IMR-90 (cell line): ENCODE measurements around the gene PRSS8. TPM values are rescaled to one million over a fixed set of nuclear protein-coding genes. Genes with fewer than 3 reads are reported as not detected.
A peak's percentile ranks its signal among the peaks of the same experiment; 100 is the strongest.

Experiments used
- ATAC-seq: fragments of 200-7000 bp; cut with Tn5 transposase; 2 replicates; pipeline ENCODE4 v1.9.1; 2020; ENCODE audit warnings: low read depth, mild to moderate bottlenecking, moderate library complexity
- BruUV-seq: library from RNA; stranded (reverse); fragments of 400-500 nt; replicated peaks from 2 replicates; lab custom pipeline; 2021; lab: Mats Ljungman, UMichigan
- CTCF ChIA-PET: fragments of 300-600 bp; formaldehyde crosslinking; extraction: SDS; loops from one replicate; lab custom pipeline; 2021; ENCODE audit warnings: antibody characterized with exemption; lab: Yijun Ruan, JAX
- POLR2A ChIA-PET: fragments of 300-600 bp; sonication (Branson Sonifier 250); formaldehyde crosslinking; loops from one replicate; lab custom pipeline; 2022; ENCODE audit warnings: antibody characterized with exemption; ENCODE audit not compliant: unreplicated experiment; lab: Charles Lee
- DNase-seq: peaks from one replicate; pipeline ENCODE4 v3.0.0; 2013
- H2AFZ ChIP-seq: replicated peaks from 2 replicates; pipeline ENCODE3; 2013; ENCODE audit warnings: low read length, mild to moderate bottlenecking; ENCODE audit not compliant: poor library complexity
- H2AK5ac ChIP-seq: 2 replicates; pipeline ENCODE4 v1.6.1; 2013; ENCODE audit warnings: low read depth, low read length, inconsistent platforms
- H2AK9ac ChIP-seq: replicated peaks from 2 replicates; pipeline ENCODE3; 2013; ENCODE audit warnings: mild to moderate bottlenecking, low read depth, low read length, moderate library complexity; ENCODE audit not compliant: poor library complexity
- H2BK120ac ChIP-seq: 2 replicates; pipeline ENCODE4 v1.6.1; 2013; ENCODE audit warnings: low read depth, low read length, inconsistent platforms
- H2BK15ac ChIP-seq: 3 replicates; pipeline ENCODE4 v1.6.1; 2013; ENCODE audit warnings: low read depth, low read length, inconsistent platforms
- H2BK20ac ChIP-seq: 2 replicates; pipeline ENCODE4 v1.6.1; 2013; ENCODE audit warnings: low read depth, mild to moderate bottlenecking, inconsistent platforms, low read length, moderate library complexity
- H2BK5ac ChIP-seq: 2 replicates; pipeline ENCODE4 v1.6.1; 2013; ENCODE audit warnings: mild to moderate bottlenecking, low read depth, low read length, inconsistent platforms; ENCODE audit not compliant: poor library complexity, severe bottlenecking
- H3K14ac ChIP-seq: replicated peaks from 2 replicates; pipeline ENCODE4 v1.6.1; 2013; ENCODE audit warnings: low read depth, low read length, inconsistent platforms
- H3K18ac ChIP-seq: 2 replicates; pipeline ENCODE4 v1.6.1; 2013; ENCODE audit warnings: low read depth, low read length, control low read depth
- H3K23ac ChIP-seq: 2 replicates; pipeline ENCODE4 v1.6.1; 2013; ENCODE audit warnings: low read depth, low read length, inconsistent platforms
- H3K27ac ChIP-seq: 2 replicates; pipeline ENCODE4 v1.5.1; 2013; ENCODE audit warnings: mild to moderate bottlenecking, control low read depth, low read length; ENCODE audit not compliant: insufficient read depth
- H3K27me3 ChIP-seq: 2 replicates; pipeline ENCODE4 v1.6.1; 2013; ENCODE audit warnings: low read length; ENCODE audit not compliant: control insufficient read depth, insufficient read depth
- H3K36me3 ChIP-seq: 2 replicates; pipeline ENCODE4 v1.6.1; 2013; ENCODE audit warnings: low read length, mixed read lengths; ENCODE audit not compliant: control insufficient read depth, insufficient read depth
- H3K4ac ChIP-seq: 2 replicates; pipeline ENCODE4 v1.6.1; 2013; ENCODE audit warnings: low read depth, low read length, inconsistent platforms
- H3K4me1 ChIP-seq: 2 replicates; pipeline ENCODE4 v1.6.1; 2013; ENCODE audit warnings: low read length, mixed read lengths; ENCODE audit not compliant: control insufficient read depth, insufficient read depth
- H3K4me2 ChIP-seq: 2 replicates; pipeline ENCODE4 v1.6.1; 2013; ENCODE audit warnings: low read depth, mild to moderate bottlenecking, control low read depth, low read length, moderate library complexity
- H3K4me3 ChIP-seq: 2 replicates; pipeline ENCODE4 v1.5.1; 2013; ENCODE audit warnings: low read depth, mild to moderate bottlenecking, control low read depth, low read length, moderate library complexity; ENCODE audit not compliant: insufficient read depth
- H3K56ac ChIP-seq: 2 replicates; pipeline ENCODE4 v1.6.1; 2013; ENCODE audit warnings: low read length, inconsistent platforms; ENCODE audit not compliant: insufficient read depth; ENCODE audit errors: extremely low read depth
- H3K79me1 ChIP-seq, 2 experiments: 2 replicates each; pipeline ENCODE4 v1.6.1; 2013; ENCODE audit warnings: low read length in 2 of 2, inconsistent platforms in 1 of 2, low read depth in 1 of 2
- H3K9ac ChIP-seq: 2 replicates; pipeline ENCODE4 v1.6.1; 2013; ENCODE audit warnings: low read depth, low read length, control low read depth
- H3K9me1 ChIP-seq: 2 replicates; pipeline ENCODE4 v1.6.1; 2013; ENCODE audit warnings: low read length, inconsistent platforms; ENCODE audit not compliant: insufficient read depth
- H3K9me3 ChIP-seq: 2 replicates; pipeline ENCODE4 v1.6.1; 2013; ENCODE audit warnings: low read length; ENCODE audit not compliant: control insufficient read depth, insufficient read depth
- H4K20me1 ChIP-seq: 2 replicates; pipeline ENCODE4 v1.6.1; 2013; ENCODE audit warnings: low read length, inconsistent platforms; ENCODE audit not compliant: insufficient read depth
- H4K5ac ChIP-seq: 2 replicates; pipeline ENCODE4 v1.6.1; 2013; ENCODE audit warnings: mild to moderate bottlenecking, low read depth, low read length, control low read depth
- H4K8ac ChIP-seq, 2 experiments: 2 replicates each; pipeline ENCODE4 v1.6.1; 2013; ENCODE audit warnings: low read depth in 2 of 2, low read length in 2 of 2, control low read depth in 1 of 2, inconsistent platforms in 1 of 2
- H4K91ac ChIP-seq: 2 replicates; pipeline ENCODE4 v1.6.1; 2013; ENCODE audit warnings: low read depth, low read length, inconsistent platforms; ENCODE audit not compliant: insufficient read depth
- BHLHE40 ChIP-seq: fragments of 150-350 bp; IDR thresholded peaks from 2 replicates; pipeline ENCODE4 v1.6.1; 2016; ENCODE audit warnings: mild to moderate bottlenecking, low read depth, low read length
- CEBPB ChIP-seq: IDR thresholded peaks from 2 replicates; pipeline ENCODE4 v1.6.1; 2012; ENCODE audit warnings: low read depth, low read length, improper control_type of control experiment
- CHD1 ChIP-seq: IDR thresholded peaks from 2 replicates; pipeline ENCODE4 v1.6.1; 2012; ENCODE audit warnings: low read depth, low read length, improper control_type of control experiment
- FOS ChIP-seq: fragments of 150-350 bp; IDR thresholded peaks from 2 replicates; pipeline ENCODE4 v1.6.1; 2016; ENCODE audit warnings: low read depth, low read length
- MAFK ChIP-seq: IDR thresholded peaks from 2 replicates; pipeline ENCODE4 v1.6.1; 2012; ENCODE audit warnings: low read depth, low read length, improper control_type of control experiment
- MAZ ChIP-seq: IDR thresholded peaks from 2 replicates; pipeline ENCODE4 v1.6.1; 2012; ENCODE audit warnings: low read depth, mild to moderate bottlenecking, low read length, improper control_type of control experiment, moderate library complexity, borderline replicate concordance
- MXI1 ChIP-seq: IDR thresholded peaks from 2 replicates; pipeline ENCODE4 v1.6.1; 2012; ENCODE audit warnings: low read depth, mild to moderate bottlenecking, low read length, moderate library complexity, borderline replicate concordance
- NFE2L2 ChIP-seq: fragments of 150-350 bp; IDR thresholded peaks from 2 replicates; pipeline ENCODE4 v1.6.1; 2016; ENCODE audit warnings: low read depth, mild to moderate bottlenecking, low read length
- POLR2A ChIP-seq: IDR thresholded peaks from 2 replicates; pipeline ENCODE4 v1.6.1; 2012; ENCODE audit warnings: mild to moderate bottlenecking, low read depth, low read length
- RAD21 ChIP-seq: IDR thresholded peaks from 2 replicates; pipeline ENCODE4 v1.6.1; 2012; ENCODE audit warnings: low read length, improper control_type of control experiment
- RCOR1 ChIP-seq: IDR thresholded peaks from 2 replicates; pipeline ENCODE4 v1.6.1; 2012; ENCODE audit warnings: mild to moderate bottlenecking, low read length, improper control_type of control experiment; ENCODE audit not compliant: insufficient replicate concordance
- RFX5 ChIP-seq: IDR thresholded peaks from 2 replicates; pipeline ENCODE4 v1.8.0; 2012; ENCODE audit warnings: low read depth, mild to moderate bottlenecking, low read length, moderate library complexity
- SMC3 ChIP-seq: fragments of 150-350 bp; IDR thresholded peaks from 2 replicates; pipeline ENCODE4 v1.6.1; 2016; ENCODE audit warnings: low read depth, mild to moderate bottlenecking, antibody characterized with exemption, low read length, moderate library complexity
- WGBS, 2 experiments: methylation state at CpG; one replicate each; pipeline versions ENCODE4 v1.1.5 to v1.1.7; 2013; ENCODE audit warnings: missing lambda C conversion rate in 2 of 2; ENCODE audit not compliant: insufficient read length in 1 of 2; ENCODE audit errors: extremely low coverage in 2 of 2; 5-methylcytosine and 5-hydroxymethylcytosine counted together
- dilution Hi-C: fragments of 300-500 bp; cut with HindIII; formaldehyde crosslinking; loops from one replicate; pipeline ENCODE4 v1.14.3; 2018; ENCODE audit warnings: low sequenced_read_pairs; ENCODE audit not compliant: unreplicated experiment
- in situ Hi-C: fragments of 300-500 bp; cut with MboI; formaldehyde crosslinking; loops from 3 replicates; pipeline ENCODE4 v1.14.3; 2019; ENCODE audit warnings: low sequenced_read_pairs, inconsistent platforms, mixed read lengths
- intact Hi-C: fragments of 100-400 bp; cut with micrococcal nuclease; formaldehyde crosslinking; loops from 2 replicates; pipeline ENCODE4 v1.10.0; 2022
- polyA plus RNA-seq, 3 experiments: library from polyadenylated mRNA; depleted of rRNA; stranded (reverse); fragments of >200 nt; gene quantifications; 2 replicates each; pipeline ENCODE4 v1.2.3, GENCODE V29; 2012; ENCODE audit warnings: low replicate concordance in 1 of 3
- total RNA-seq: library from RNA; depleted of rRNA; stranded (reverse); fragments of >200 nt; gene quantifications from 2 replicates; pipeline ENCODE4 v1.2.3, GENCODE V29; 2012
- TF ChIP-seq, protein P1 (sequence below): fragments of 150-350 bp; IDR thresholded peaks from 2 replicates; pipeline ENCODE4 v1.6.1; 2017; ENCODE audit warnings: mild to moderate bottlenecking, antibody characterized with exemption, low read length, low read depth
- TF ChIP-seq, protein P2 (sequence below): conservative IDR thresholded peaks from 2 replicates; pipeline ENCODE4 v1.5.1; 2012; ENCODE audit warnings: mild to moderate bottlenecking, low read depth, low read length, improper control_type of control experiment

Gene PRSS8
- total and polyA plus RNA-seq, 2 of the 4 experiments (the other 2 are of a cell fraction) = not detected

DNA sequence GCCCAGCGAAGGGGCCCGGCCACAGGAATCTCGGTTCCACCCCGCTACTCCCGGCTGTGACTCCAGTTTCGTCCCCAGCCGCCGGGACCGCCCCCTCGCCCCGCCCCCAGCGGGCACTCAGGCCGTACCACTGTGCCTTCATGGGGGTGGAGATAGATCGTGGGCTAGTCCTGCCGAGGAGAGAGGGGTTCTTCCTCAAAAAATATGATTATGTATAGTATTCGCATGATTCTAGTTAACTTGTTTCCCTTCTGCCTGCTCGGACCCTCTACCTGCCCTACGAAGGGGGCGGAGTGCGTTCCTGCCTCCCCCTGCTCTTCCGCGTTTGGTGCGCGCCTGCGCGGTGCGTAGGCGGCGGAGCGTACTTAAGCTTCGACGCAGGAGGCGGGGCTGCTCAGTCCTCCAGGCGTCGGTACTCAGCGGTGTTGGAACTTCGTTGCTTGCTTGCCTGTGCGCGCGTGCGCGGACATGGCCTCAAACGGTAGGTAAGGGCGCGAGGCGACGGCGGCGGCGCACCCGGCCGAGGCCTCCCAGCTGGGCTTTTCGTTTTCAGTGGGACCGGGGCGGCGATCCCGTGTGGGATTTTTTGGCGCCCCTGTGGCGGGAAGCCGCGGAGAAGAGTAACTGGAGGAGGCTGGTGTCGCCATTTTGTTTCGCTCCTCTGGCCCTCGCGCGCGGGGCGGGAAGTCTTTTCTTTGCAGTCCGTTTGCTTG, 44.4 kb upstream of the PRSS8 start, which contains the start of gene FUS:
Gene FUS (plus strand): TSS at position 393 of the 713 bp plus-strand sequence. CDS start 76 bp downstream, at position 469.
- H3K18ac ChIP-seq = peak within 1 kb of the TSS; percentile 91
- H3K4me3 ChIP-seq = peak within 1 kb of the TSS; percentile 69
- H2BK5ac ChIP-seq = peak within 1 kb of the TSS; percentile 96
- H4K20me1 ChIP-seq = peaks cover 53% of the 10 kb centered on the region
- H3K14ac ChIP-seq = peak within 1 kb of the TSS; percentile 100
- peak within 1 kb of the TSS; percentile 99 for H2AK9ac ChIP-seq
- peaks cover 7% of the 10 kb centered on the region; the same call in 1 of the 2 replicates for H3K9me1 ChIP-seq
- peak within 1 kb of the TSS; percentile 74 for H4K5ac ChIP-seq
- in situ Hi-C loops (no loop called here), dilution Hi-C loops (no loop called here), intact Hi-C loops (loop anchor here (1.0 to 10.0 kb wide), 2 partner anchors 263 to 695 kb away; partner anchors contain the start of gene ZNF267)
- peak within 1 kb of the TSS; percentile 54 to 99 for H4K8ac ChIP-seq
- no peaks in the 10 kb centered on the region for H3K27me3 ChIP-seq
- 0% methylated on average over 33 of the region's 69 CpGs; no CpG with 5 or more reads in 1 of the 2 experiments for WGBS, 2 experiments
- no peaks in the 10 kb centered on the region for H3K9me3 ChIP-seq
- peak within 1 kb of the TSS; percentile 100 for H2BK120ac ChIP-seq
- peak within 1 kb of the TSS; percentile 99 for H3K56ac ChIP-seq
- peak; percentile 84 for ATAC-seq
- H2AK5ac ChIP-seq = peak within 1 kb of the TSS; percentile 84
- H2BK20ac ChIP-seq = peak within 1 kb of the TSS; percentile 99
- peak; percentile 83 for DNase-seq
- H3K4me2 ChIP-seq = peak within 1 kb of the TSS; percentile 81
- H2BK15ac ChIP-seq = peak within 1 kb of the TSS; percentile 100
- H2AFZ ChIP-seq = peak within 1 kb of the TSS; percentile 91
- peak within 1 kb of the TSS; percentile 99 for H3K9ac ChIP-seq
- H3K79me1 ChIP-seq = peaks cover 0 to 37% of the 10 kb centered on the region in 2 experiments; a peak in 2 of 4 replicates
- peak within 1 kb of the TSS; percentile 97 for H4K91ac ChIP-seq
- peak within 1 kb of the TSS; percentile 98 for H3K4ac ChIP-seq
- ChIA-PET POLR2A (interaction anchor here (0.6 to 2.0 kb wide), 10 partner anchors 13 to 244 kb away, joined by 3 to 9 read pairs (median 4); no protein-coding TSS in a partner anchor), CTCF (interaction anchor here (0.6 kb wide), 1 partner anchor 164 kb away, joined by 3 read pairs; no protein-coding TSS in a partner anchor)
- BruUV-seq = no TSS peak
- peaks cover 6% of the 10 kb centered on the region; the same call in 1 of the 2 replicates for H3K4me1 ChIP-seq
- peak within 1 kb of the TSS; percentile 98 for H3K23ac ChIP-seq
- peaks cover 29% of the 10 kb centered on the region for H3K36me3 ChIP-seq
- H3K27ac ChIP-seq = peak within 1 kb of the TSS; percentile 97
- TF ChIP-seq CEBPB (no peak), BHLHE40 (peak; percentile 99), MXI1 (peak; percentile 55; the same call in 1 of the 2 replicates), RCOR1 (peak; percentile 11), MAZ (peak; percentile 81), MAFK (no peak), POLR2A (peak; percentile 100), NFE2L2 (peak; percentile 35; the same call in 1 of the 2 replicates), RAD21 (no peak), RFX5 (no peak), SMC3 (no peak), FOS (no peak), CHD1 (peak; percentile 99; the same call in 1 of the 2 replicates)
- TF ChIP-seq, protein P1, sequence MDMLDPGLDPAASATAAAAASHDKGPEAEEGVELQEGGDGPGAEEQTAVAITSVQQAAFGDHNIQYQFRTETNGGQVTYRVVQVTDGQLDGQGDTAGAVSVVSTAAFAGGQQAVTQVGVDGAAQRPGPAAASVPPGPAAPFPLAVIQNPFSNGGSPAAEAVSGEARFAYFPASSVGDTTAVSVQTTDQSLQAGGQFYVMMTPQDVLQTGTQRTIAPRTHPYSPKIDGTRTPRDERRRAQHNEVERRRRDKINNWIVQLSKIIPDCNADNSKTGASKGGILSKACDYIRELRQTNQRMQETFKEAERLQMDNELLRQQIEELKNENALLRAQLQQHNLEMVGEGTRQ = 0 out of 2 replicates have a peak, but pooled peaks have one; percentile 25
- TF ChIP-seq, protein P2, sequence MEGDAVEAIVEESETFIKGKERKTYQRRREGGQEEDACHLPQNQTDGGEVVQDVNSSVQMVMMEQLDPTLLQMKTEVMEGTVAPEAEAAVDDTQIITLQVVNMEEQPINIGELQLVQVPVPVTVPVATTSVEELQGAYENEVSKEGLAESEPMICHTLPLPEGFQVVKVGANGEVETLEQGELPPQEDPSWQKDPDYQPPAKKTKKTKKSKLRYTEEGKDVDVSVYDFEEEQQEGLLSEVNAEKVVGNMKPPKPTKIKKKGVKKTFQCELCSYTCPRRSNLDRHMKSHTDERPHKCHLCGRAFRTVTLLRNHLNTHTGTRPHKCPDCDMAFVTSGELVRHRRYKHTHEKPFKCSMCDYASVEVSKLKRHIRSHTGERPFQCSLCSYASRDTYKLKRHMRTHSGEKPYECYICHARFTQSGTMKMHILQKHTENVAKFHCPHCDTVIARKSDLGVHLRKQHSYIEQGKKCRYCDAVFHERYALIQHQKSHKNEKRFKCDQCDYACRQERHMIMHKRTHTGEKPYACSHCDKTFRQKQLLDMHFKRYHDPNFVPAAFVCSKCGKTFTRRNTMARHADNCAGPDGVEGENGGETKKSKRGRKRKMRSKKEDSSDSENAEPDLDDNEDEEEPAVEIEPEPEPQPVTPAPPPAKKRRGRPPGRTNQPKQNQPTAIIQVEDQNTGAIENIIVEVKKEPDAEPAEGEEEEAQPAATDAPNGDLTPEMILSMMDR = no peak
